HepG2 (cell line): ENCODE results near the gene SNRPD3. TPM values are rescaled to one million over a fixed set of nuclear protein-coding genes. Genes with fewer than 3 reads are reported as not detected.

Source experiments
- DNMT3B ChIP-seq: conservative IDR thresholded peaks from 2 replicates; pipeline ENCODE4 v1.6.1; 2016; ENCODE audit warnings: missing biosample characterization, control low read depth
- HNRNPUL1 ChIP-seq: fragments of 200-400 bp; formaldehyde crosslinking; IDR thresholded peaks from 2 replicates; pipeline ENCODE4 v1.6.1; 2017; ENCODE audit warnings: low read depth, mild to moderate bottlenecking, low read length, moderate library complexity
- NFIC ChIP-seq: IDR thresholded peaks from 2 replicates; pipeline ENCODE4 v1.6.1; 2012; ENCODE audit warnings: mild to moderate bottlenecking, low read length, inconsistent platforms
- NR2F1 ChIP-seq, 2 experiments: fragments of 450-650 bp in 1 of 2; formaldehyde crosslinking in 1 of 2; IDR thresholded peaks; 2 replicates each; pipeline versions ENCODE4 v1.5.0 to v1.6.1; 2016 to 2020; ENCODE audit warnings: mild to moderate bottlenecking in 1 of 2, missing compliant biosample characterization in 1 of 2, missing genetic modification reagents in 1 of 2, moderate library complexity in 1 of 2
- RAD51 ChIP-seq: fragments of 450-650 bp; IDR thresholded peaks from 2 replicates; pipeline ENCODE4 v1.6.1; 2016; ENCODE audit warnings: borderline replicate concordance
- TERF1 ChIP-seq: sonication (generic); formaldehyde crosslinking; IDR thresholded peaks from 2 replicates; pipeline ENCODE4 v1.8.0; 2022; ENCODE audit warnings: mild to moderate bottlenecking, missing genetic modification reagents, moderate library complexity
- TOE1 ChIP-seq: sonication (generic); formaldehyde crosslinking; IDR thresholded peaks from 2 replicates; pipeline ENCODE4 v1.4.0; 2020; ENCODE audit warnings: mild to moderate bottlenecking, missing genetic modification reagents
- ZBTB2 ChIP-seq: sonication (generic); formaldehyde crosslinking; IDR thresholded peaks from 2 replicates; pipeline ENCODE4 v1.8.0; 2022; ENCODE audit warnings: low read depth, missing genetic modification reagents
- ZBTB4 ChIP-seq: sonication (generic); formaldehyde crosslinking; IDR thresholded peaks from 2 replicates; pipeline ENCODE4 v1.4.0; 2020; ENCODE audit warnings: missing genetic modification reagents, mild to moderate bottlenecking, borderline replicate concordance
- ZFP36L2 ChIP-seq: sonication (generic); formaldehyde crosslinking; IDR thresholded peaks from 2 replicates; pipeline ENCODE4 v1.4.0; 2020; ENCODE audit warnings: missing genetic modification reagents
- ZFP82 ChIP-seq: sonication (generic); formaldehyde crosslinking; IDR thresholded peaks from 2 replicates; pipeline ENCODE4 v1.5.1; 2020; ENCODE audit warnings: mild to moderate bottlenecking, missing genetic modification reagents, borderline replicate concordance
- ZNF12 ChIP-seq: sonication (generic); formaldehyde crosslinking; IDR thresholded peaks from 2 replicates; pipeline ENCODE4 v1.5.0; 2020; ENCODE audit warnings: missing genetic modification reagents
- ZNF17 ChIP-seq: sonication (generic); formaldehyde crosslinking; IDR thresholded peaks from 2 replicates; pipeline ENCODE4 v1.5.0; 2020; ENCODE audit warnings: mild to moderate bottlenecking, missing genetic modification reagents
- ZNF326 ChIP-seq: sonication (generic); formaldehyde crosslinking; IDR thresholded peaks from 2 replicates; pipeline ENCODE4 v1.4.0; 2020; ENCODE audit warnings: missing genetic modification reagents, borderline replicate concordance
- ZNF441 ChIP-seq: sonication (generic); formaldehyde crosslinking; IDR thresholded peaks from 2 replicates; pipeline ENCODE4 v1.7.0; 2021; ENCODE audit warnings: missing genetic modification reagents, borderline replicate concordance
- ZNF451 ChIP-seq: sonication (generic); formaldehyde crosslinking; IDR thresholded peaks from 2 replicates; pipeline ENCODE4 v1.5.0; 2020; ENCODE audit warnings: mild to moderate bottlenecking, missing genetic modification reagents
- ZNF468 ChIP-seq: sonication (generic); formaldehyde crosslinking; IDR thresholded peaks from 2 replicates; pipeline ENCODE4 v1.8.0; 2022; ENCODE audit warnings: mild to moderate bottlenecking, moderate library complexity, missing genetic modification reagents
- ZNF772 ChIP-seq: sonication (generic); formaldehyde crosslinking; IDR thresholded peaks from 2 replicates; pipeline ENCODE4 v1.5.0; 2020; ENCODE audit warnings: mild to moderate bottlenecking, missing genetic modification reagents
- polyA plus RNA-seq, 8 experiments: library from polyadenylated mRNA; depleted of rRNA in 3 of 8; stranded (reverse) in 7 of 8; unstranded in 1 of 8; fragments of >200 nt; fragmentation: Illumina TruSeq in 4 of 8; extraction: Trizol in 4 of 8; gene quantifications; 2 replicates each; pipeline versions ENCODE4 v1.2.1 to v1.2.3, GENCODE V29; 2011 to 2016; ENCODE audit warnings: low read depth in 4 of 8, missing spikeins in 1 of 8, mixed read lengths in 1 of 8; ENCODE audit not compliant: insufficient read depth in 1 of 8
- total RNA-seq, 5 experiments: library from RNA; depleted of rRNA; stranded (reverse); fragments of >200 nt; fragmentation: Illumina TruSeq; extraction: Trizol; gene quantifications; 2 replicates each; pipeline ENCODE4 v1.2.3, GENCODE V29; 2016; ENCODE audit warnings: low read depth in 1 of 5
- TF ChIP-seq, protein P1 (sequence below): sonication (generic); formaldehyde crosslinking; IDR thresholded peaks from 2 replicates; pipeline ENCODE4 v1.8.1; 2023; ENCODE audit warnings: mild to moderate bottlenecking, moderate library complexity, missing genetic modification reagents
- TF ChIP-seq, protein P2 (sequence below): IDR thresholded peaks from 2 replicates; pipeline ENCODE4 v1.6.1; 2018; ENCODE audit warnings: missing genetic modification reagents, mild to moderate bottlenecking, missing compliant biosample characterization
- TF ChIP-seq, protein P3 (sequence below): IDR thresholded peaks from 2 replicates; pipeline ENCODE4 v1.6.1; 2016; ENCODE audit warnings: mild to moderate bottlenecking, missing biosample characterization, missing genetic modification reagents

Gene SNRPD3
- total and polyA plus RNA-seq, 2 of the 13 experiments (the other 11 are each of a cell fraction or from before 2014, with no cell fraction given): 110 to 209 TPM

GRCh38 chr22:24593836-24594568 lies 38.2 kb downstream of the SNRPD3 start (continued):
- TF ChIP-seq, protein P1, sequence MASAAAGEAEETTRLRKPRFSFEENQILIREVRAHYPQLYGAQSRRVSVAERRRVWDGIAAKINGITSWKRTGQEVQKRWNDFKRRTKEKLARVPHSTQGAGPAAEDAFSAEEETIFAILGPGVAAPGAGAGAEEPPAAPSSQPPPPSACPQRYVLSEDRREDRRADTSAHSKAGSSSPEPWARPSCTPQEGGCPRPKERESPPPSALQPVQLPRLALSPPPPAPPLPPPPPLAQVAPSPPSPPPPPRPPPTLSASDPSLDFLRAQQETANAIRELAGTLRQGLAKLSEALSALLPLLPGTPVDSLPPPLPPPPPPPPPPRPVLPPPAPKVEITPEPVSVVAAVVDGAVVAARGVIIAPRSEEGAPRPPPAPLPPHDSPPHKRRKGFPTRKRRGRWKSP (CRISPR knock-in tag): 0 out of 2 replicates have a peak, but pooled peaks have one; percentile 6
- TF ChIP-seq ZNF451: 0 out of 2 replicates have a peak, but pooled peaks have one; percentile 47
- TF ChIP-seq DNMT3B (CRISPR knock-in tag): no peak
- no peak for TF ChIP-seq TERF1 (CRISPR knock-in tag)
- TF ChIP-seq, protein P2, sequence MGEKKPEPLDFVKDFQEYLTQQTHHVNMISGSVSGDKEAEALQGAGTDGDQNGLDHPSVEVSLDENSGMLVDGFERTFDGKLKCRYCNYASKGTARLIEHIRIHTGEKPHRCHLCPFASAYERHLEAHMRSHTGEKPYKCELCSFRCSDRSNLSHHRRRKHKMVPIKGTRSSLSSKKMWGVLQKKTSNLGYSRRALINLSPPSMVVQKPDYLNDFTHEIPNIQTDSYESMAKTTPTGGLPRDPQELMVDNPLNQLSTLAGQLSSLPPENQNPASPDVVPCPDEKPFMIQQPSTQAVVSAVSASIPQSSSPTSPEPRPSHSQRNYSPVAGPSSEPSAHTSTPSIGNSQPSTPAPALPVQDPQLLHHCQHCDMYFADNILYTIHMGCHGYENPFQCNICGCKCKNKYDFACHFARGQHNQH (CRISPR knock-in tag): no peak
- TF ChIP-seq ZNF326: no peak
- TF ChIP-seq, protein P3, sequence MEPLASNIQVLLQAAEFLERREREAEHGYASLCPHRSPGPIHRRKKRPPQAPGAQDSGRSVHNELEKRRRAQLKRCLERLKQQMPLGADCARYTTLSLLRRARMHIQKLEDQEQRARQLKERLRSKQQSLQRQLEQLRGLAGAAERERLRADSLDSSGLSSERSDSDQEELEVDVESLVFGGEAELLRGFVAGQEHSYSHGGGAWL (CRISPR knock-in tag): no peak
- TF ChIP-seq ZBTB2 (CRISPR knock-in tag): no peak
- TF ChIP-seq ZNF468 (CRISPR knock-in tag): no peak
- no peak for TF ChIP-seq RAD51
- no peak for TF ChIP-seq ZFP82 (CRISPR knock-in tag)
- no peak for TF ChIP-seq ZNF12
- no peak for TF ChIP-seq ZNF772 (CRISPR knock-in tag)
- TF ChIP-seq NR2F1 (CRISPR knock-in tag; IDR thresholded peaks at IDR 0.05): peak in 1 of 2 experiments; percentile 46; a peak in 2 of 4 replicates
- no peak for TF ChIP-seq HNRNPUL1
- no peak for TF ChIP-seq ZNF441 (CRISPR knock-in tag)
- TF ChIP-seq ZNF17 (CRISPR knock-in tag): no peak
- no peak for TF ChIP-seq ZBTB4 (CRISPR knock-in tag)
- TF ChIP-seq NFIC: 0 out of 2 replicates have a peak, but pooled peaks have one; percentile 9
- TF ChIP-seq ZFP36L2: no peak
- TF ChIP-seq TOE1 (CRISPR knock-in tag): no peak
